ENCODE results near the gene FERMT1. TPM values are rescaled to one million over a fixed set of nuclear protein-coding genes. Genes with fewer than 3 reads are reported as not detected.
"Not testable (repeated sequence)": the region's sequence is repeated elsewhere in the genome, so short reads cannot be mapped to it uniquely, and the experiment has no call there.

Gene FERMT1
- total and polyA plus RNA-seq, 4 donors, result 5.2 to 6.8 (median 5.5) TPM

- Histone ChIP-seq H3K36me3 (ENCODE audit: control insufficient read depth, insufficient read depth, low read length) (no peaks in the 10 kb centered on the region), H3K4me3 (ENCODE audit: low read depth, low read length) (no peak overlapping the region), H3K4me1 (ENCODE audit: control insufficient read depth, insufficient read depth, low read length) (peaks cover 12% of the 10 kb centered on the region), H3K9me3 (ENCODE audit: control insufficient read depth, insufficient read depth, low read length) (no peaks in the 10 kb centered on the region), H3K27ac (ENCODE audit: low read depth, low read length) (no peak overlapping the region), H3K27me3 (ENCODE audit: control insufficient read depth, insufficient read depth, low read length) (peaks cover 13% of the 10 kb centered on the region)
- DNase-seq (ENCODE audit: low read depth in 4 of 6, low spot score in 6 of 6), result no peak
- no CpG with 5 or more reads among the region's 3 CpGs for WGBS (ENCODE audit: insufficient coverage)
Measured at GRCh38 chr20:6120491-6120988, 2.3 kb downstream of the FERMT1 start.

DNA sequence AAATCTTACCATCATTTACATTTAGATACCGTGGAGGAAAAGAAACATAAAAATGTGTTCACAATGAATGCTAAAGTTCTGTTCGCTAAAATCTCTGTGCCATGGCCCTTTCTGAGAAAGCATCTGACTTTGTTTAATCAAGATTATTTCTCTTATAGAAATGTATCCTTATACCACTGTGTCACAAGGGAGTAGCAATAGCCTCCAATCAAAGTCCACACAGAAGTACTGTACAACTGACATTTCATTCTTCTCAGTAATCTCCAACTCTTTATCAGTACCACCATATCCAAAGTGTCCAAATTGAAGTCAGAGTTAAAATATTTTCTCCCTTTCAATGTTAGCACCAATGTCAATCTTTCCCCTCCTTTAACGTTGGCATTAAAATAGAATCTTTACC, 6.1 kb downstream of the FERMT1 start:
- H3K27ac ChIP-seq (ENCODE audit: low read depth, low read length), result no peak overlapping the region
- no peaks in the 10 kb centered on the region for H3K36me3 ChIP-seq (ENCODE audit: control insufficient read depth, insufficient read depth, low read length)
- H3K27me3 ChIP-seq (ENCODE audit: control insufficient read depth, insufficient read depth, low read length), result peaks cover 5% of the 10 kb centered on the region
- no peaks in the 10 kb centered on the region for H3K4me1 ChIP-seq (ENCODE audit: control insufficient read depth, insufficient read depth, low read length)
- H3K9me3 ChIP-seq (ENCODE audit: control insufficient read depth, insufficient read depth, low read length), result peaks cover 5% of the 10 kb centered on the region
- no peak for DNase-seq (ENCODE audit: low read depth in 4 of 6, low spot score in 6 of 6)
- WGBS (ENCODE audit: insufficient coverage), result no CpG with 5 or more reads among the region's 3 CpGs
- no peak overlapping the region for H3K4me3 ChIP-seq (ENCODE audit: low read depth, low read length)

DNA sequence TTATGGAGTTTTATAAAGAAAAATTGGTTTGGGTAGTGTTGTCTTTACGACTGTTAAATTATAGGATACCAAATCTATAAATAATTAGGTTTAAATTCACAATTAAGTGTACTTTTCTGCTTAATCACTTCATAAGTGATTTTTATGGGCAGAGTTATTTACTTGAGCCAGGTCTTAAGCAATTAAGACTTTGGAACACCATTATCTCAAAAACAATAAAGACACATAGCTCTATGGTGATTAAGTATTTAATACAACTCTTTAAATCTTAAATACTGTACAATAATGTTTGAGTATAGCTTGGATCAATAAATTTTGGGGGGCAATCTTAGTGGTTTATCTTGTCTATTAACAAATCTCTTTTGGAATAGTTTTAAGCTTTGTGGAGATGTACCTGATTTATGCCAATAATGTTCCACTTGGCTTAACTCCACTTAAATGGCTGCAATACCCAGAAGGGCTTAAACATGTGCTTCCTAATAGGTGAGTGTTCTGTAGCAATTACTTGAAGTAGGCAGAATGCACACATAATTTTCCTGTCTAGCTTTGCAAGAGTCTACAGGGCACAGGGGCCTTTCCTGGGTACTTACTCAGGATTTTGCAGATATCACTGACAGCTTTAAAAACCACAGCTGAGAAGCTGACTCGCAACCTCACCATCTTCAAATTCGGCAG, 7.5 kb downstream of the FERMT1 start:
- Histone ChIP-seq H3K9me3 (ENCODE audit: control insufficient read depth, insufficient read depth, low read length) (peaks cover 5% of the 10 kb centered on the region), H3K27me3 (ENCODE audit: control insufficient read depth, insufficient read depth, low read length) (no peaks in the 10 kb centered on the region), H3K27ac (ENCODE audit: low read depth, low read length) (no peak overlapping the region), H3K4me3 (ENCODE audit: low read depth, low read length) (no peak overlapping the region), H3K4me1 (ENCODE audit: control insufficient read depth, insufficient read depth, low read length) (no peaks in the 10 kb centered on the region), H3K36me3 (ENCODE audit: control insufficient read depth, insufficient read depth, low read length) (no peaks in the 10 kb centered on the region)
- DNase-seq (ENCODE audit: low read depth in 4 of 6, low spot score in 6 of 6), result no peak
- 94% methylated on average over 2 of the region's 3 CpGs for WGBS (ENCODE audit: insufficient coverage)

DNA sequence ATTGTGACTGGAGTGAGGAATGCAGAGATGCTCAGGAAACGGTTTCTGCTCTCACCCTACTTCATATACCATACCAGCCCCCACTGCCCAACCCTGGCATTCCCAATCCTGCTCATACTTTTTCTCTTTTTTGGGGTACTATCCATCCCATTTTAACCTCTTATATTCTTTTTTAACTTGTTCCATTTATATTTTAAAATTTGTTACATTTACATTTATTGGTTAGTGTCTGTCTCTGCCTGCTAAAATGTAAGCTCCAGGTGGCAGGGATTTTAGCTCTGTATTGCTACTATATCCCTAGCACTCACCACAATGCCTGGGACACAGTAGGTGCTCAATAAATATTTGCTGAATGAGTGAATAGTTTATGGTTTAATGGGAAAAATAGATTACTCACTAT, 8.1 kb downstream of the FERMT1 start:
- no peaks in the 10 kb centered on the region for H3K27me3 ChIP-seq (ENCODE audit: control insufficient read depth, insufficient read depth, low read length)
- no peak overlapping the region for H3K27ac ChIP-seq (ENCODE audit: low read depth, low read length)
- H3K4me3 ChIP-seq (ENCODE audit: low read depth, low read length), result no peak overlapping the region
- no CpG with 5 or more reads among the region's 1 CpG for WGBS (ENCODE audit: insufficient coverage)
- no peaks in the 10 kb centered on the region for H3K4me1 ChIP-seq (ENCODE audit: control insufficient read depth, insufficient read depth, low read length)
- no peaks in the 10 kb centered on the region for H3K36me3 ChIP-seq (ENCODE audit: control insufficient read depth, insufficient read depth, low read length)
- H3K9me3 ChIP-seq (ENCODE audit: control insufficient read depth, insufficient read depth, low read length), result peaks cover 5% of the 10 kb centered on the region
- DNase-seq (ENCODE audit: low read depth in 4 of 6, low spot score in 6 of 6), result no peak

GRCh38 chr20:6113951-6114350, 8.9 kb downstream of the FERMT1 start:
- Histone ChIP-seq H3K9me3 (ENCODE audit: control insufficient read depth, insufficient read depth, low read length) (peaks cover 5% of the 10 kb centered on the region), H3K4me3 (ENCODE audit: low read depth, low read length) (no peak overlapping the region), H3K27ac (ENCODE audit: low read depth, low read length) (no peak overlapping the region), H3K4me1 (ENCODE audit: control insufficient read depth, insufficient read depth, low read length) (no peaks in the 10 kb centered on the region), H3K36me3 (ENCODE audit: control insufficient read depth, insufficient read depth, low read length) (no peaks in the 10 kb centered on the region), H3K27me3 (ENCODE audit: control insufficient read depth, insufficient read depth, low read length) (no peaks in the 10 kb centered on the region)
- 80% methylated on average over 1 of the region's 3 CpGs for WGBS (ENCODE audit: insufficient coverage)
- no peak for DNase-seq (ENCODE audit: low read depth in 4 of 6, low spot score in 6 of 6)

GRCh38 chr20:6112965-6113364, 9.9 kb downstream of the FERMT1 start:
- not testable (repeated sequence) for H3K27ac ChIP-seq (ENCODE audit: low read depth, low read length); H3K4me1 ChIP-seq (ENCODE audit: control insufficient read depth, insufficient read depth, low read length); DNase-seq (ENCODE audit: low read depth in 4 of 6, low spot score in 6 of 6); H3K9me3 ChIP-seq (ENCODE audit: control insufficient read depth, insufficient read depth, low read length); H3K4me3 ChIP-seq (ENCODE audit: low read depth, low read length); H3K36me3 ChIP-seq (ENCODE audit: control insufficient read depth, insufficient read depth, low read length); H3K27me3 ChIP-seq (ENCODE audit: control insufficient read depth, insufficient read depth, low read length)
- 57% methylated on average over 1 of the region's 2 CpGs for WGBS (ENCODE audit: insufficient coverage)

GRCh38 chr20:6108330-6108729, 14.5 kb downstream of the FERMT1 start:
- Histone ChIP-seq H3K27me3 (ENCODE audit: control insufficient read depth, insufficient read depth, low read length) (no peaks in the 10 kb centered on the region), H3K4me1 (ENCODE audit: control insufficient read depth, insufficient read depth, low read length) (no peaks in the 10 kb centered on the region), H3K9me3 (ENCODE audit: control insufficient read depth, insufficient read depth, low read length) (peaks cover 2% of the 10 kb centered on the region), H3K4me3 (ENCODE audit: low read depth, low read length) (no peak overlapping the region), H3K27ac (ENCODE audit: low read depth, low read length) (no peak overlapping the region), H3K36me3 (ENCODE audit: control insufficient read depth, insufficient read depth, low read length) (no peaks in the 10 kb centered on the region)
- 96% methylated on average over 3 of the region's 3 CpGs for WGBS (ENCODE audit: insufficient coverage)
- DNase-seq (ENCODE audit: low read depth in 4 of 6, low spot score in 6 of 6), result no peak

DNA sequence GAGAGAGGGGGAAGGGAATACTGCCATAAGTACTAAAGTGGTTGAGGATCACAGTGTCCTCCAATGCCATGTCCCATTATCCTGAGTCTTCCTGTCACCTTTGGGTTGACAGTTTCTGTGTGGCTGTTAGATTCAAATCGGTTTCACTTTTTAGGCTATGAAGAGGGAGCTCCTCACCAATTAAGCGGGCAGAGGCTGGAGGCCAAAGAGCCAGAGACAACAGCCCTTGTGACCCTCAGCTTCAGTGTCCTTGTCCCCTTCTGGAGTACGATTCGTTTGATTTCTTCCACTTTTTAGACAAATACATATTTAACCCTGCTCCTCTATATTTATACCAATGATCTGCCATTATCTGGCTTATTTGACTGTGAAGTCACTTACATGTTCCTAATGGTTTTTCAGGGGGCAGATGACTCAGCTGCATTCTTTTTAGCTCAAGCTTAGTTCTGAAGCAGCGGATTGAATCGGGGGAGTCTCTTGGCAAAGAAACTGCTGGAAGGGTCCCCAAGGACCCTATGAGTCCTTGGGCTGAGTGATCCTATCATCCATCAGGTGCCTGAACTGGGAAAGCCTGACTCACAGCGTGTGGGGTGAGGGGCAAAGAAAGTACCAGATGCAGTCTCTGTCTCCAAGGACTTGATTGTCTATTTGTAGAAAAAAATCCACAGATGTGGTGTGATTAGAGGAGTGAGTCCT, 18.2 kb downstream of the FERMT1 start:
- DNase-seq (ENCODE audit: low read depth in 4 of 6, low spot score in 6 of 6), result no peak
- Histone ChIP-seq H3K4me3 (ENCODE audit: low read depth, low read length) (no peak overlapping the region), H3K4me1 (ENCODE audit: control insufficient read depth, insufficient read depth, low read length) (no peaks in the 10 kb centered on the region), H3K36me3 (ENCODE audit: control insufficient read depth, insufficient read depth, low read length) (no peaks in the 10 kb centered on the region), H3K9me3 (ENCODE audit: control insufficient read depth, insufficient read depth, low read length) (no peaks in the 10 kb centered on the region), H3K27ac (ENCODE audit: low read depth, low read length) (no peak overlapping the region), H3K27me3 (ENCODE audit: control insufficient read depth, insufficient read depth, low read length) (no peaks in the 10 kb centered on the region)
- 82% methylated on average over 7 of the region's 7 CpGs for WGBS (ENCODE audit: insufficient coverage)

GRCh38 chr20:6103301-6103700, 19.5 kb downstream of the FERMT1 start:
- H3K27me3 ChIP-seq (ENCODE audit: control insufficient read depth, insufficient read depth, low read length), result no peaks in the 10 kb centered on the region
- H3K4me1 ChIP-seq (ENCODE audit: control insufficient read depth, insufficient read depth, low read length), result no peaks in the 10 kb centered on the region
- no peaks in the 10 kb centered on the region for H3K36me3 ChIP-seq (ENCODE audit: control insufficient read depth, insufficient read depth, low read length)
- H3K27ac ChIP-seq (ENCODE audit: low read depth, low read length), result no peak overlapping the region
- no peak overlapping the region for H3K4me3 ChIP-seq (ENCODE audit: low read depth, low read length)
- no peak for DNase-seq (ENCODE audit: low read depth in 4 of 6, low spot score in 6 of 6)
- no peaks in the 10 kb centered on the region for H3K9me3 ChIP-seq (ENCODE audit: control insufficient read depth, insufficient read depth, low read length)
- WGBS (ENCODE audit: insufficient coverage), result no CpG with 5 or more reads among the region's 1 CpG

DNA sequence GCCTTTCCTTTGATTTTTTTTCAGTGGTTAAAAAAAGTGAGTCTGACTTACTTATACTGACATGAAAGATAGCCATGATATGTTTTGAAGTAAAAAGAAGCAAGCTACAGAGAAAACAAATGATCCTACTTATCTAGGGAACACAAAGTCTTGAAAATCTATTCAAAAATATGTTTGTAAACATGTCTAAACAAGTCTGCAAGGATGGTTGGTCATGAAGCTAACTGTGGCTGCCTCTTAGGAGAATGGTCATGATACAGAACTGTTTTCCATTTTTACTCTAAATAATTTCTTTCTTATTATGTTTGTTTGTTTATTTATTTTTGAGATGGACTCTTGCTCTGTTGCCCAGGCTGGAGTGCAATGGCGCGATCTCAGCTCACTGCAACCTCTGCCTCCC, 21.5 kb downstream of the FERMT1 start:
- Histone ChIP-seq H3K27me3 (ENCODE audit: control insufficient read depth, insufficient read depth, low read length) (no peaks in the 10 kb centered on the region), H3K9me3 (ENCODE audit: control insufficient read depth, insufficient read depth, low read length) (no peaks in the 10 kb centered on the region), H3K27ac (ENCODE audit: low read depth, low read length) (no peak overlapping the region), H3K36me3 (ENCODE audit: control insufficient read depth, insufficient read depth, low read length) (no peaks in the 10 kb centered on the region), H3K4me3 (ENCODE audit: low read depth, low read length) (no peak overlapping the region), H3K4me1 (ENCODE audit: control insufficient read depth, insufficient read depth, low read length) (no peaks in the 10 kb centered on the region)
- WGBS (ENCODE audit: insufficient coverage), result no CpG with 5 or more reads among the region's 2 CpGs
- no peak for DNase-seq (ENCODE audit: low read depth in 4 of 6, low spot score in 6 of 6)
